A673 (cell line): Measurements from ENCODE around the gene EHHADH. TPM values are rescaled to one million over a fixed set of nuclear protein-coding genes. Genes with fewer than 3 reads are reported as not detected.

Experiments used
- BruUV-seq: library from RNA; stranded (reverse); fragments of 400-500 nt; replicated peaks from 2 replicates; lab custom pipeline; 2021; lab: Mats Ljungman, UMichigan
- CTCF ChIA-PET: fragments of 300-600 bp; sonication (Branson Sonifier 250); formaldehyde crosslinking; loops from one replicate; lab custom pipeline; 2022; ENCODE audit warnings: antibody characterized with exemption; lab: Charles Lee
- POLR2A ChIA-PET: fragments of 300-600 bp; sonication (Branson Sonifier 250); formaldehyde crosslinking; loops from one replicate; lab custom pipeline; 2022; ENCODE audit warnings: antibody characterized with exemption; ENCODE audit not compliant: low non-redundant PET; lab: Charles Lee
- DNase-seq: peaks from one replicate; pipeline ENCODE4 v3.0.0-alpha.2; 2015; ENCODE audit warnings: low spot score
- H3K27ac ChIP-seq: fragments of 200-600 bp; sonication (generic); 2 replicates; pipeline ENCODE4 v1.5.1; 2016; ENCODE audit warnings: mixed run types, low read depth, mild to moderate bottlenecking, mixed read lengths, antibody characterized with exemption, low read length; ENCODE audit not compliant: poor library complexity, severe bottlenecking
- H3K27me3 ChIP-seq: fragments of 200-600 bp; sonication (generic); replicated peaks from 2 replicates; pipeline ENCODE4 v1.6.1; 2017; ENCODE audit warnings: mixed run types, low read depth, mild to moderate bottlenecking, mixed read lengths, antibody characterized with exemption, low read length; ENCODE audit not compliant: insufficient read depth, poor library complexity
- H3K36me3 ChIP-seq: fragments of 200-600 bp; sonication (generic); 2 replicates; pipeline ENCODE4 v1.6.1; 2016; ENCODE audit warnings: mixed run types, mild to moderate bottlenecking, mixed read lengths, antibody characterized with exemption, low read length; ENCODE audit not compliant: insufficient read depth, poor library complexity, severe bottlenecking
- H3K4me1 ChIP-seq: fragments of 200-600 bp; sonication (generic); 2 replicates; pipeline ENCODE4 v1.6.1; 2017; ENCODE audit warnings: mixed run types, mild to moderate bottlenecking, mixed read lengths, antibody characterized with exemption, low read length; ENCODE audit not compliant: insufficient read depth, poor library complexity, severe bottlenecking
- H3K4me3 ChIP-seq: fragments of 200-600 bp; sonication (generic); 2 replicates; pipeline ENCODE4 v1.5.1; 2016; ENCODE audit warnings: low read depth, mixed run types, mild to moderate bottlenecking, mixed read lengths, low read length; ENCODE audit not compliant: poor library complexity, severe bottlenecking
- H3K9me3 ChIP-seq: fragments of 200-600 bp; sonication (generic); 2 replicates; pipeline ENCODE4 v1.6.1; 2016; ENCODE audit warnings: mixed run types, low read depth, mild to moderate bottlenecking, mixed read lengths, antibody characterized with exemption, low read length; ENCODE audit not compliant: poor library complexity, severe bottlenecking
- EZH2 ChIP-seq: fragments of 200-600 bp; sonication (generic); IDR thresholded peaks from 2 replicates; pipeline ENCODE4 v1.6.1; 2017; ENCODE audit warnings: borderline replicate concordance, low read depth, mild to moderate bottlenecking, mixed read lengths, antibody characterized with exemption, low read length; ENCODE audit not compliant: poor library complexity, severe bottlenecking
- intact Hi-C: fragments of 100-400 bp; cut with micrococcal nuclease; formaldehyde crosslinking; loops from one replicate; pipeline ENCODE4 v1.10.0; 2022; ENCODE audit not compliant: unreplicated experiment
- total RNA-seq: library from RNA; stranded (reverse); gene quantifications from 2 replicates; pipeline ENCODE4 v1.2.3, GENCODE V29; 2021
- TF ChIP-seq, protein P1 (sequence below): fragments of 300-800, 200-600 bp; sonication (generic); conservative IDR thresholded peaks from 2 replicates; pipeline ENCODE4 v1.5.1; 2017; ENCODE audit warnings: low read depth, mild to moderate bottlenecking, antibody characterized with exemption, low read length, moderate library complexity, mixed read lengths

The EHHADH gene
- total RNA-seq, 1 experiment from 2014 or later, result 3.9 TPM

DNA sequence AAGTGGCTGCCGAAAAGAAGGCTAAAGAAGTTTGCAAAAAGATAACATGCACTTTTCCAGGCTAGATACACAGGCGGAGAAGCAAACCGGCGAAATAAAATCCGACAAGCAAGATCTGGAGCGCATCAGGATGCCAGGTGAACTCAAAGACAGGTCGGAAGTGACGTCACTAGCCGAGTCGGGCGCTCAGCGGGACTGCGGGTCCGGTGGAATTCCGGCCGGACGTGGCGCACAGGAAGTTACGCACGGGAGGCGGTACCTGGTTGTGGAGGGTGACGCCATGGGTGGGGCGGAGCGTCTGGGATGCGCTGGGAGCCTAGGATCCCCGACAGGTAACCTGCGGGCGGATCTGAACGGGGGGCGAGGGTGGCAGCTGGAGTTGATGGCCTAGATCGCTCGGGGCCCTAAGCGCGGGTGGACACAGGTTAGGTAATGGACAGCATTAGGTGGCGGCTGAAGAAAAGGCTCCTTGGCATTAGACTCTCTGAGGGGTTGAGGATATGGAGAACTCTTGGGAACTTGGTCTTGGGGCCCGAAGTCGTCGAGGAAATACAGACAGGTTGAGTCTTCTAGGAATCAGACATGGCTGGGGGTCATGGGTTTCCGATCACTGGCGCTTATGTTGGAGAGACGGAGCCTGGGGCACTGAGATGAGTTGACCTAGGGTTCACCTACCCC is 29.0 kb upstream of the EHHADH start:
- peak; percentile 96 for DNase-seq
- ChIA-PET POLR2A (no interaction called here), CTCF (no interaction called here)
- H3K27me3 ChIP-seq, result no peaks in the 10 kb centered on the region
- TF ChIP-seq, protein P1, sequence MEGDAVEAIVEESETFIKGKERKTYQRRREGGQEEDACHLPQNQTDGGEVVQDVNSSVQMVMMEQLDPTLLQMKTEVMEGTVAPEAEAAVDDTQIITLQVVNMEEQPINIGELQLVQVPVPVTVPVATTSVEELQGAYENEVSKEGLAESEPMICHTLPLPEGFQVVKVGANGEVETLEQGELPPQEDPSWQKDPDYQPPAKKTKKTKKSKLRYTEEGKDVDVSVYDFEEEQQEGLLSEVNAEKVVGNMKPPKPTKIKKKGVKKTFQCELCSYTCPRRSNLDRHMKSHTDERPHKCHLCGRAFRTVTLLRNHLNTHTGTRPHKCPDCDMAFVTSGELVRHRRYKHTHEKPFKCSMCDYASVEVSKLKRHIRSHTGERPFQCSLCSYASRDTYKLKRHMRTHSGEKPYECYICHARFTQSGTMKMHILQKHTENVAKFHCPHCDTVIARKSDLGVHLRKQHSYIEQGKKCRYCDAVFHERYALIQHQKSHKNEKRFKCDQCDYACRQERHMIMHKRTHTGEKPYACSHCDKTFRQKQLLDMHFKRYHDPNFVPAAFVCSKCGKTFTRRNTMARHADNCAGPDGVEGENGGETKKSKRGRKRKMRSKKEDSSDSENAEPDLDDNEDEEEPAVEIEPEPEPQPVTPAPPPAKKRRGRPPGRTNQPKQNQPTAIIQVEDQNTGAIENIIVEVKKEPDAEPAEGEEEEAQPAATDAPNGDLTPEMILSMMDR, result no peak
- TF ChIP-seq EZH2, result no peak
- H3K27ac ChIP-seq, result peak overlapping the region; percentile 71
- peak overlapping the region; percentile 77 for H3K4me3 ChIP-seq
- BruUV-seq, result TSS peak; percentile 86
- H3K36me3 ChIP-seq, result no peaks in the 10 kb centered on the region
- H3K4me1 ChIP-seq, result no peaks in the 10 kb centered on the region
- intact Hi-C loops, result no loop called here
- H3K9me3 ChIP-seq, result no peaks in the 10 kb centered on the region

DNA sequence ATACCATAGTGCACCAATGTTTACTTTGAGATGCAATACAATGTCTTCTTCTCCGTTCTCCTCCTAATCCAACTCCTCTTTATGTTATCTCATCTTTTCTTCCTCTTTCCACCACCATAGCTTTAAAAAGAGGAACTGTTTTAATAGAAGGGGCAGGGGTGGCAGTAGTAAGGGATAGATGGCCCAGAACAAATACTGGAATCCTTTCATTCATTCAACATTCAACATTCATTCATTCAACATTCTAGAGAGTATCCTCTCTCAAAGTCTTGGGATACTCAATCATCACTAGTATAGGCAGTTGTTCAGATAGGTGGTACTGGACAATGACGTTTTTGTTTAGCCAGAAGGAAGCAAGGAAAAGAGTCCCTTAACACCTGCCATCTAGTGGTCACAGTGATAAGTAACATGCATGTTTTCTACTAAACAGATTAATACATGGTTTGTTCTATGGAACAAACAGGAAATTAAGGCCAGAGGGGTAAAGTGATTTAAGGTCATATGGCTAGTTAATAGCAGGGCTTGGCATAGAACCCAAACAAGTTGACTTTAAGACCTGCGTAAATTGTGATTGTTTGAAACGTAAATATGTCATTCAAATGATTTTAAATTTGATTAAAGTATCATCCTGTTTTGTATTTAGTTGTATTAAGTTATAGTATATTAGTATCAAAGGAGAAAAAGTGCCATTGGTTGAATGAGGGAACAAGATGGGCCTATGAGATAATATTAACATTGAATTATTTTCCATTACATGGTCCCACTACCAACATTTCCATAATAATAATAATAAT is 26.9 kb upstream of the EHHADH start:
- Histone ChIP-seq H3K27me3 (no peaks in the 10 kb centered on the region), H3K27ac (no peak overlapping the region), H3K4me1 (no peaks in the 10 kb centered on the region), H3K9me3 (no peaks in the 10 kb centered on the region), H3K36me3 (no peaks in the 10 kb centered on the region), H3K4me3 (no peak overlapping the region)
- no TSS peak for BruUV-seq
- DNase-seq, result peak; percentile 72
- ChIA-PET CTCF (no interaction called here), POLR2A (no interaction called here)
- TF ChIP-seq, protein P1, result peak; percentile 77
- no peak for TF ChIP-seq EZH2
- intact Hi-C loops, result no loop called here

DNA sequence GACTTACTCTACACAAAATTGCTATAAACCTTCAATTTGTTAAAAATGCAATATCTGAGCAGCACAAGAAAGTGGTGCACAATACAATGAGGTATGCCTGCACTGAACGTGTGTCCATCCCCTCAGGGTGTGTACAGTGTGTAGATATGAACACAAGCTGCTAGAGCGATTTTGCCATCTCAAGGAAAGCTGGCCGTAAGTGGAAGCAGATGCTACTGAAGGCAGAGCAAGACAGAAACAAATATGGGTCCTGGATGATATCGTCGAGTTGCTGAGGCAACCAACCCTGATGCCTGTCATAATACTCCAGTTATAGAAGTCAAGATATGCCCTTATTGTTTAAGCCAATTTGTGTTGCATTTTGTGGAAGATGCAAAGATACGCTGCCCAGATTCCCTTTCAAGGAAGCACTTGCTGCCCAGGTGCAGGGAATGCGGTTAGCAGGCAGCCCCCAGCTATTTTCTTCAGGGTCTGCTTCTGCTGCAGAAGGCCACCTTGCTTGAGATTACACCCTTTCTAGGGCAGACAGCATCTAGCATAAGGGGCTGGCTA is 25.8 kb upstream of the EHHADH start:
- no peaks in the 10 kb centered on the region for H3K36me3 ChIP-seq
- no peak for DNase-seq
- CTCF ChIA-PET, result no interaction called here
- no TSS peak for BruUV-seq
- H3K4me1 ChIP-seq, result no peaks in the 10 kb centered on the region
- intact Hi-C loops, result loop anchor here (10.0 kb wide), 1 partner anchor 405 kb away; no protein-coding TSS in a partner anchor
- no peaks in the 10 kb centered on the region for H3K27me3 ChIP-seq
- no peak for TF ChIP-seq EZH2
- TF ChIP-seq, protein P1, result no peak
- H3K27ac ChIP-seq, result no peak overlapping the region
- POLR2A ChIA-PET, result no interaction called here
- no peak overlapping the region for H3K4me3 ChIP-seq
- H3K9me3 ChIP-seq, result no peaks in the 10 kb centered on the region
